ENCODE measurements around the gene CABP1.
"Not testable (repeated sequence)": the region's sequence is repeated elsewhere in the genome, so short reads cannot be mapped to it uniquely, and the experiment has no call there.

The CABP1 gene

DNA sequence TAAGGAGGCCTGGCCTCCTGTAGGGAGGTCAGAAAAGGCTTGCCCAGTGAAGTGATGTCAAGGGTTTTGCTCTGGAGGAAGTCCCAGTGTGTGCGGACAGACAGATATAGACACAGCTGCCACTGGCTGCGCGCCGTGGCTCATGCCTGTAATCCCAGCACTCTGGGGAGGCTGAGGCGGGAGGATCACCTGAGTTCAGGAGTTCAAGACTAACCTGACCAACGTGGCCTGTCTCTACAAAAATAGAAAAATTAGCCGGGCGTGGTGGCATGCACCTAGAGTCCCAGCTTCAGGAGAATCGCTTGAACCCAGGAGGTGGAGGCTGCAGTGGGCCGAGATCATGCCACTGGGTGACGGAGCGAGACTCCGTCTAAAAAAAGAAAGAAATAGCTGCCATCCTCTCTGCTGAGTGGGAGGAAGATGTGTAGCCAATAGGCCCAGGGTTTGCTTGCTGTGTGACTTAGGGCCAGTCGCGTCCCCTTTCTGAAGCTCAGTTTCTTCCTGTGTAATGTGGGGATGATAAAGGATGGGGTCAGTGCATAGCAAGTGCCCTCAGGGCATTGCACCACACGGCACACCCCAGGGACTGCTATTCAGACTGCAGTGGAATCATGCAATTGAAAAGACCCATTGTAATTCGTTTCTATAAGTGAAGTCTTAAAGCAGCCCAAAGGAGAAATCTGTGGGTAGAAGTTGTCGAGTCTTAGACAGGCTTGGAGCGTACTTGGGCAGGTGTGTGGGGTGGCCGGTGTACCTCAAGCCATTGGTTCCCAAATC is 27.9 kb downstream of the CABP1 start:
- no peaks in the 10 kb centered on the region for H3K79me2 ChIP-seq (ENCODE audit: insufficient read depth, low read length)
- H3K4me2 ChIP-seq (ENCODE audit: low read depth, low read length, poor library complexity, severe bottlenecking), result no peak overlapping the region
- no peaks in the 10 kb centered on the region for H3K27me3 ChIP-seq (ENCODE audit: insufficient read depth, low read length, poor library complexity, severe bottlenecking)
- H3K36me3 ChIP-seq (ENCODE audit: insufficient read depth, low read length), result no peaks in the 10 kb centered on the region
- no peak for TF ChIP-seq EZH2phosphoT487 (IDR thresholded peaks at IDR 0.05; ENCODE audit: borderline replicate concordance)
- TF ChIP-seq, protein P1, sequence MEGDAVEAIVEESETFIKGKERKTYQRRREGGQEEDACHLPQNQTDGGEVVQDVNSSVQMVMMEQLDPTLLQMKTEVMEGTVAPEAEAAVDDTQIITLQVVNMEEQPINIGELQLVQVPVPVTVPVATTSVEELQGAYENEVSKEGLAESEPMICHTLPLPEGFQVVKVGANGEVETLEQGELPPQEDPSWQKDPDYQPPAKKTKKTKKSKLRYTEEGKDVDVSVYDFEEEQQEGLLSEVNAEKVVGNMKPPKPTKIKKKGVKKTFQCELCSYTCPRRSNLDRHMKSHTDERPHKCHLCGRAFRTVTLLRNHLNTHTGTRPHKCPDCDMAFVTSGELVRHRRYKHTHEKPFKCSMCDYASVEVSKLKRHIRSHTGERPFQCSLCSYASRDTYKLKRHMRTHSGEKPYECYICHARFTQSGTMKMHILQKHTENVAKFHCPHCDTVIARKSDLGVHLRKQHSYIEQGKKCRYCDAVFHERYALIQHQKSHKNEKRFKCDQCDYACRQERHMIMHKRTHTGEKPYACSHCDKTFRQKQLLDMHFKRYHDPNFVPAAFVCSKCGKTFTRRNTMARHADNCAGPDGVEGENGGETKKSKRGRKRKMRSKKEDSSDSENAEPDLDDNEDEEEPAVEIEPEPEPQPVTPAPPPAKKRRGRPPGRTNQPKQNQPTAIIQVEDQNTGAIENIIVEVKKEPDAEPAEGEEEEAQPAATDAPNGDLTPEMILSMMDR (conservative IDR thresholded peaks at IDR 0.05; ENCODE audit: low read length), result no peak
- no peak overlapping the region for H2AFZ ChIP-seq (ENCODE audit: low read length)
- no peaks in the 10 kb centered on the region for H3K9me2 ChIP-seq (replicated peaks; ENCODE audit: low read depth, low read length)
- no peaks in the 10 kb centered on the region for H4K20me1 ChIP-seq (ENCODE audit: insufficient read depth, low read length, poor library complexity, severe bottlenecking)
- no peaks in the 10 kb centered on the region for H3K9me3 ChIP-seq (ENCODE audit: insufficient read depth, low read depth, low read length)
- peaks cover 15% of the 10 kb centered on the region for H3K4me1 ChIP-seq (ENCODE audit: insufficient read depth, low read length, poor library complexity, severe bottlenecking)
- no peaks in the 10 kb centered on the region for H3F3A ChIP-seq (ENCODE audit: low read depth)
- no peak overlapping the region for H3K9ac ChIP-seq (ENCODE audit: low read depth, low read length, poor library complexity, severe bottlenecking)
- no peak overlapping the region for H3K4me3 ChIP-seq (ENCODE audit: low read length, poor library complexity, severe bottlenecking)

DNA sequence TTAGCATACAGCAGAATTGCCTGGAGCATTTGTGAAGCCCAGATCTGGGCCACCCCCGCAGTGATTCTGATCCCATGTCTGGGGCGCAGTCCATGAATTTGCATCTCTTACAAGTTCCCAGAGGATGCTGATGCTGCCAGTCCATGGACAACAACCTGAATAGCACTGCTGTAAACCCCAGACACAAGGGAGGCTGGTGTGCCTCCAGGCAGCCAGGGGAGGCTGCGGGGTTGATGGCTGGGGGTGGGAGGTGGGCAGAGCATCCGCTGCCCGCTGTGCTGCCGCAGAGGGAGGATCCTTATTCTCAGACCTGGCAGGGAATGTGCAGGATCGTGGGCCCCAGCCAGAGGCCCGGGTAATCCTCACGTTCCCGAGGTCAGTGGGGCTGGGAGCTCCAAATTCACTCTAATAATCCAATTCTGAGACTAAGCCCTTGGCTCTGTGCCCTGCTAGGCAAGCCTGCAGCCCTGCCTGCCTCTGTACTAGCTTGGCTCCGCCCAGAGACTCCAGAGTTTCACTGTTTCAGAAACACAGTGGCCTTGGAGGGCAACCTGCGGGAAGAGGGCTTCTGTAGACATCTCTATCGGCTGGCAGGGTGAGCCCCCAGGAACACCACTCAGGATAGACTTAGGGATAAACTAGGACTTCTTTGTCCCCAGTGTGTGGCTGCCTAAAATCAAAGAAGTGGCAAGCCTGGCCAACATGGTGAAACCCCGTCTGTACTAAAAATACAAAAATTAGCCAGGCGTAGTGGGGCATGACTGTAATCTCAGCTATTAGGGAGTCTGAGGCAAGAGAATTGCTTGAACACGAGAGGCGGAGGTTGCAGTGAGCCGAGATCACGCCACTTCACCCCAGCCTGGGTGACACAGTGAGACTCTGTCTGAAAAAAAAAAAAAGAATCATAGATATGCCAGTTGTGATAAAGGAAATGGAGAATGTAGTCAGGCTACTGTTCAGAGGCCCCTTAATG is 28.7 kb downstream of the CABP1 start:
- Histone ChIP-seq H3K79me2 (ENCODE audit: insufficient read depth, low read length) (no peaks in the 10 kb centered on the region), H3K4me2 (ENCODE audit: low read depth, low read length, poor library complexity, severe bottlenecking) (peak overlapping the region; percentile 34), H3K36me3 (ENCODE audit: insufficient read depth, low read length) (no peaks in the 10 kb centered on the region), H3K4me1 (ENCODE audit: insufficient read depth, low read length, poor library complexity, severe bottlenecking) (peaks cover 15% of the 10 kb centered on the region), H3K27me3 (ENCODE audit: insufficient read depth, low read length, poor library complexity, severe bottlenecking) (no peaks in the 10 kb centered on the region), H3K4me3 (ENCODE audit: low read length, poor library complexity, severe bottlenecking) (no peak overlapping the region), H2AFZ (ENCODE audit: low read length) (peak overlapping the region; percentile 83), H3F3A (ENCODE audit: low read depth) (no peaks in the 10 kb centered on the region), H3K9me3 (ENCODE audit: insufficient read depth, low read depth, low read length) (no peaks in the 10 kb centered on the region), H3K9ac (ENCODE audit: low read depth, low read length, poor library complexity, severe bottlenecking) (peak overlapping the region; percentile 25), H4K20me1 (ENCODE audit: insufficient read depth, low read length, poor library complexity, severe bottlenecking) (no peaks in the 10 kb centered on the region), H3K9me2 (replicated peaks; ENCODE audit: low read depth, low read length) (no peaks in the 10 kb centered on the region)
- TF ChIP-seq EZH2phosphoT487 (IDR thresholded peaks at IDR 0.05; ENCODE audit: borderline replicate concordance), result no peak
- TF ChIP-seq, protein P1 (conservative IDR thresholded peaks at IDR 0.05; ENCODE audit: low read length), result no peak

DNA sequence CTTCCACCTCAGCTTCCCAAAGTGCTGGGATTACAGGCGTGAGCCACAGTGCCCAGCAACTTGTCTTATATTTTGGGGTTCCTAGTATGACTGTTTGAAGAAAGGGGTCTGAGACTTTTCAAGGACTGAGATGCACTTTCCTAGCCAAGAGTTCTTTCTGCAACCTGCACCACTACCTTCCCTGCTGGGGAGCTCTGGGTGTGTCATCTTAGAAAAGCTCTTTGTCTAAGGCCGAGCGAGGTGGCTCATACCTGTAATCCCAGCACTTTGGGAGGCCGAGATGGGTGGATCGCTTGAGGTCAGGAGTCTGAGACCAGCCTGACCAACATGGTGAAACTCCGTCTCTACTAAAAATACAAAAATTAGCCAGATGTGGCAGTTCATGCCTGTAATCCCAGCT is 29.8 kb downstream of the CABP1 start:
- H2AFZ ChIP-seq (ENCODE audit: low read length), result peak overlapping the region; percentile 83
- H3K9ac ChIP-seq (ENCODE audit: low read depth, low read length, poor library complexity, severe bottlenecking), result peak overlapping the region; percentile 25
- not testable (repeated sequence) for H3K4me2 ChIP-seq (ENCODE audit: low read depth, low read length, poor library complexity, severe bottlenecking); H3K9me2 ChIP-seq (replicated peaks; ENCODE audit: low read depth, low read length); H3K27me3 ChIP-seq (ENCODE audit: insufficient read depth, low read length, poor library complexity, severe bottlenecking); H3K36me3 ChIP-seq (ENCODE audit: insufficient read depth, low read length); H4K20me1 ChIP-seq (ENCODE audit: insufficient read depth, low read length, poor library complexity, severe bottlenecking); H3F3A ChIP-seq (ENCODE audit: low read depth); H3K9me3 ChIP-seq (ENCODE audit: insufficient read depth, low read depth, low read length); H3K4me3 ChIP-seq (ENCODE audit: low read length, poor library complexity, severe bottlenecking); H3K79me2 ChIP-seq (ENCODE audit: insufficient read depth, low read length)
- peaks cover 15% of the 10 kb centered on the region for H3K4me1 ChIP-seq (ENCODE audit: insufficient read depth, low read length, poor library complexity, severe bottlenecking)
